HG03060 (cell line): ENCODE results near the gene LYZL6.

Experiments used
- ATAC-seq: cut with Tn5 transposase; IDR thresholded peaks from one replicate; pipeline ENCODE4 v1.9.1; 2021; ENCODE audit warnings: low read depth, moderate number of reproducible peaks; ENCODE audit not compliant: unreplicated experiment

Gene LYZL6

DNA sequence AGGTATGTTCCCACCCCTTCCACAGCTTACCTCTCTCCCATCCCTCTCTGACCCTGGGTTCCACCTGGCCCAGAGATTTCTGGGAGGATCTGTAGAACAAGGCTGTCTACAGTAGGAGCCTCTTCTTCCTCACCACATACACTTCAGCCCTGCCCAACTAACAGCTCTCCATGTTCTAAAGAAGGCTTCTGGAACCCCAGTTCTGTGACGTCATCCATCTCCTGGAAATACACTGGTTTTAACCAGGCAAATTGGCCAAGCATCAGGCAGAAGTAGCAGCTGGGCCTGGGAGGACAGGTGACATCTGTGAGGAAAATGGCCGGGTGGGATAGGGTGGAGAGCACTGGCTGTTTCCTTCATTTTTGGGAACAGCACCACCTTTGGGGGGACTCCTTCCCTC lies at the start of gene LYZL6:
LYZL6 (minus strand) TSS at position 177 of the 400 bp plus-strand sequence. CDS start 4,357 bp downstream, outside the sequence.
- ATAC-seq, result no peak

GRCh38 chr17:35991075-35991474 lies 47.6 kb upstream of the LYZL6 start:
- ATAC-seq, result no peak

DNA sequence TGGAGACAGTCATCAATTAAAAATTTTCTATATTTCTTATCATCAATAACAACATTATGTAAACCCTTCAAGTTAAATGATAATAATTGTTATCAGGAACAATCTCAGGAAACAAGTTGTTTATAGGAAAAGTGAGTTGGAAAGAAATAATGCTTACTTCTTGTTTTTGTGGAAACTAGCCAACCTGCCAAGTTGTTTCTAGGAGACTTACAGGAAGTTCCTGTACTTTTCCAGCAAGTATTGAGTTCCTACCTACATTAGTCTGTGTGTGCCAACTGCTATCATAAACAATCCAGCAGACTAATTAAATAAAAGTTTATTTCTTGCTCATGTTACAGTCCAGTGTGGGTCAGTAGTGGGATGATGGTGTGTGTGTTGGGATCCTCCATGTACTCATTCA lies 44.7 kb upstream of the LYZL6 start:
- ATAC-seq, result no peak

- ATAC-seq, result no peak
These were observed 43.1 kb upstream of the LYZL6 start, which contains the start of gene CCL14 for GRCh38 chr17:35986643-35987042. Gene CCL14, minus strand, starts transcription at chr17:35986729. Its CDS starts 80 bp downstream, at chr17:35986649.

- ATAC-seq, result no peak
These were observed 40.6 kb upstream of the LYZL6 start for GRCh38 chr17:35984140-35984539.

DNA sequence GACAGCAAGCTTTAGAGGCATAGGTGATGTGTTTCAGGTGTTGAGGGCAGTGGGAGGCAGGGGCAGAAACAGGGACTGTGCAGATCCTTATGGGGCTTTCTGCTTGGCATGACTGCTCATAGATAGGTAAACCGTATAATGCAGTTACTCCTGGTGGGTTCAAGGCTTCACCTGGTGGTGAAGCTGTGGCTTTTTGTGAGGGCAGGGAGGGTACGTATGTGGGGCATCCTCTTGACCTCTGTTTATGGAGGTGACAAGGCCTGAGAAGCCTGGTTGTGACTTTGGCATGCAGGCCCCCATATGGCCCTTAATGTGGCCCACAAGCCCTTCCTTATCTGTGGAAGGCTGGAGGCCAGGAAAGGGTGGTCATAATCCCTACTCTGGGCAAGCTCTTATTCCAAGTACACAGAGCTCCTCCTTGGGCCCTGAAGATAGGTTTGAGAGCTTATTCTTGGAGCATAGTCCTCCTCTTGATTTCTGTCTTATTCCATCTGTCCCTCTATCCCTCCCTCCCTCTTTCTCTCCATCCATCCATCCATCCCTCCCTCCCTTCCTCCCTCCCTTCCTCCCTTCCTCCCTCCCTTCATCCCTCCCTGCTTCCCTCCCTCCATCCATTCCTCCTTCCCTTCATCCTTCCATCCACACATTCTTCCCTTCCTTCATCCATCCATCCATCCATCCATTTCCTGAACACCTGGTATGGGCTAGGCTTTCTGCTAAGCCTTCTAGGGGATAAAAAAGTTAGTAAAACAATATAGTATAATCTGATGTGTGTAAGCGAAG lies 39.1 kb upstream of the LYZL6 start:
- ATAC-seq, result no peak

DNA sequence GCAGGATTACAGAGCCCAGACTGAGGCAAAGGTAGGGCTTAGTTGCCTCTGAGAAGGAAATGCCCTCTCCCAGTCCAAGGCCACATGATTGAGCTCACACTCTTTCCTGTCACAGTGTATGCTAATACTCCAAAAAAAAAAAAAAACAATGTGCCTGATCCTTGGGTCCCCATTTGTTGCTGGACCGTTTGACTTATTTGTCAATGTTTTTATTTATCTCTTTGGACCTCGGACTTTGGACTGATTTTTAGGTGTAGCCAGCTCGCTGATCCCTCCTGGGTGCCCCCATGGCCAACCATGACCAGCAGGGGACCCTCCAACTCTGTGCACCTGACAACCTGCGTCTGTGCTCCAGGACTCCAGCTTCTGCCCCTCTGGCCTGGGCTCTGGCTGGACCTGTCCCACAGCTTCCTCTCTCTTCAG lies 38.4 kb upstream of the LYZL6 start:
- ATAC-seq, result no peak

- ATAC-seq, result no peak
These were observed 37.7 kb upstream of the LYZL6 start, which contains the start of gene CCL16 for GRCh38 chr17:35981246-35981645. Gene CCL16, minus strand, starts transcription at chr17:35981497. Its CDS starts 77 bp downstream, at chr17:35981420.

DNA sequence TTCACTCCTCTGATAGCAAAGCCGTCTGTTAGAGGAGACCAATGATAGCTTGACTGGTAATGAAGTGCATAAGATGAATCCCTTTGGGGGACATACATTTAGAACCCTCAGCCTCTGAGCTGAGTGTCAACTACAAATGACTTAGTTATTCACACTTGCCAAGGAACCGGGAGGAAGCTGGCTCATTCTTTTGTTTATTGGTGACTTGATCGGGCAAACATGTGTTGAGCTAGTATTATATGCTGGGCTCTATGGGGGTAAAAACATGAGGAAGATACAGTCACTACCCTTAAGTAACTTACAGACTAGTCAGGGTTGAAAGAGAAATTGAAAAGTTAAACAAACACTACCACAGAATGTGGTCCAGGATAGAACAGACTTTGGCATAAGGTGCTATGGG lies 34.8 kb upstream of the LYZL6 start:
- ATAC-seq, result no peak

DNA sequence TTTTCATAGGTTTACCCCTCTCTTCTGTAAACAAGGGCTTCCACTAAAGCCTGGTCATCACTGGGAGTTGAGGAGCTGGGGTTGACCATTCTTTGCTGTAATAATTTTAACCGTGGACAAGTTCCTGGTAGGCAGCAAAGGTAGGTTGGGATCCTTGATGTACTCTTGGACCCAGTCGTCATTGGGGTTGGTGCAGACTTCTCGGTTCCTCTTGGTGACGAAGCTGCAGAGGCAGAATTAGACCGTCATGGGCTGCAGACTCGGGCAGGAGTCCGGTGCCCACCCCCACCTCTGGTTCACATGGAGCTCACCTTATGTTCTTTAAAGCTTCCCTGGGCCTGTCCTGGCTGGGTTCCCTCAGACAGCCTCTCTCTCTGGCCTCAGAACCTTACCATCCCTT lies 34.0 kb upstream of the LYZL6 start:
- no peak for ATAC-seq

GRCh38 chr17:35973333-35974260 lies 30.1 kb upstream of the LYZL6 start:
- no peak for ATAC-seq

DNA sequence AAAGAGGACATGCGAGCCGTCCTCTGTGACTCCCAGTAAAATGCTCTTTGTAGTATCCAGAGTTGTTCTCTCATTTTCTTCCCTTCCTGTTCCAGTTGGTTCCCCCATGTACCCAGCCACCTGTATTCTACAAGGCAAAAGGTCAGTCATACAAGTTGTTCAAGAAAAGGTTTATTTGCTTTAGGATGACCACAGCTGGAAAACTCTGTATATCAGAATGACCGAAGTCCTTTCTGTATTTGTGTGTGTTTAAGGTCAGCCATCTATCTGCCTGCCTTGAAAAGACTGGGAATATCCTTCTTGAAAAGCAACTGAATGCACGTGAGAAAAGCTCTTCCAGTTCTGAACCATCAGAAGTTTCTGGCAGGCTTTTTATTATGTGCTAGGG lies 29.4 kb upstream of the LYZL6 start:
- ATAC-seq, result no peak

DNA sequence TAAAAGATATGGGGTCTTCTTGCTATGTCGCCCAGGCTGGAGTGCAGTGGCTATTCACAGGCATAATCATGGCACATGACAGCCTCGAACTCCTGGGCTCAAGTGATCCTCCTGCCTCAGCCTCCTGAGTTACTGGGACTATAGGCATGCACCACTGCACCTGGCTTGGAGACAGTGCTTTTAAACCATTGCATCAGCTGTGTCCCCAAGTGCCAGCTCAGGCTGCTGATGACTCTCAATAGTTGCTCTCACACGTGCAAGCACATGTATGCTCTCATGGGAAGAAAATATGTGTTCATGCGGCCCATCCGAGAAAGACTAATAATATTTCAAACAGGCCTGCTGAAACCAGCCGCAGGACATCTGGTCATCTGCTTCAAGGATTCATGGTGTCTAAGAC lies 29.0 kb upstream of the LYZL6 start:
- no peak for ATAC-seq

GRCh38 chr17:35972066-35972465 lies 28.6 kb upstream of the LYZL6 start:
- ATAC-seq, result no peak

- no peak for ATAC-seq
These were observed 26.3 kb upstream of the LYZL6 start for GRCh38 chr17:35969558-35970380.

DNA sequence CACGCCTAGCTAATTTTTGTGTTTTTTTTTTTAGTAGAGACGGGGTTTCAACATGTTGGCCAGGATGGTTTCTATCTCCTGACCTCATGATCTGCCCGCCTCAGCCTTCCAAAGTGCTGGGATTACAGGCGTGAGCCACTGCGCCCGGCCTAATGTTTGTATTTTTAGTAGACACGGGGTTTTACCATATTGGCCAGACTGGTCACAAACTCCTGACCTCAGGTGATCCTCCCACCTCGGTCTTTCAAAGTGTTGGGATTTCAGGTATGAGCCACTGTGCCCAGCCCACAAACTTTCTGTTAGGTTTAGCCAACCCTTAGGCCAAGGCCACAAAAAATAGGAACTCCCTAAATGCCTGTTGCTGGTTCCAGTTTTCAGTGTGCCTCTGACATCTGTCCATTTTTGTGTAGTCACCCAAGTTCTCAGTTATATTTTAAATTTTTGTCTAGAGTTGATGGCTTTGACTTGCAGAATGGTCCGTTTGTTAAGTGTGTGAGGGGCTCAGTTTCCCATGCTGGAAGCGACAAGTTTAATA lies 25.1 kb upstream of the LYZL6 start:
- ATAC-seq, result no peak

DNA sequence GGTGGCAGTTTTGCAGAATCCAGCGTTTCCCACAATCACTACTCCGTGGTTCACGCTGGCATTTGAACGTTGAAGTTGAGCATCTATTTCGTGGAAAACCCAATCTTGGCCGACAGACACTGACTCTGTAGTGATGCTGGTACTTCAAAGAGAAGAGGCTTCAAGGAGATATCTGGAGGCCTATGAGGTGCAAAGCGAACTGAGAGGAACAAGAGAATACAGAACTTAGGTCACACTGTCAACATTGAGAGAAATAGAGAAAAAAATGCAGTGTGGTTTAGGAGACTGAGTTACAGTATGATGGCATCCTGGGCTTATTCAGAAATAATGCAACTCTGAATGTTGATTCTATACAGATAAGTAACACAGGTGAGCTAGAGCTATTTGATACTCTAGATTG lies 21.8 kb upstream of the LYZL6 start:
- ATAC-seq, result no peak

DNA sequence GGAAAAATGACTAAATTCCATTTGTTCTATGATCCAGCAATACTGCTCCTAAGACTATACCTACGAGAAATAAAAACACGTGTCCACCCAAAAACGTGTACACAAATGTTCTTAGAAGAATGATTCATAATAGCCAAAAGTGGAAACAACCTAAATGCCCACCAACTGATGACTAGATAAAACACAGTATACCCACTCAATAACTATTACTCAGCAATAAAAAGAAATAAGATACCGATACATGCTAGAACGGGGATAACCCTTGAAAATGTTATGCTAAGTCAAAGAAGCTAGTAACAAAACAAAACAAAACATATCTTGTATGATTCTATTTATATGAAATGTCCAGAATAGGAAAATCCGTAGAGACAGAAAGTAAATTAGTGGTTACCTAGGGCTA lies 20.1 kb upstream of the LYZL6 start:
- no peak for ATAC-seq

- ATAC-seq, result no peak
These were observed 10.2 kb upstream of the LYZL6 start for GRCh38 chr17:35953720-35954119.

DNA sequence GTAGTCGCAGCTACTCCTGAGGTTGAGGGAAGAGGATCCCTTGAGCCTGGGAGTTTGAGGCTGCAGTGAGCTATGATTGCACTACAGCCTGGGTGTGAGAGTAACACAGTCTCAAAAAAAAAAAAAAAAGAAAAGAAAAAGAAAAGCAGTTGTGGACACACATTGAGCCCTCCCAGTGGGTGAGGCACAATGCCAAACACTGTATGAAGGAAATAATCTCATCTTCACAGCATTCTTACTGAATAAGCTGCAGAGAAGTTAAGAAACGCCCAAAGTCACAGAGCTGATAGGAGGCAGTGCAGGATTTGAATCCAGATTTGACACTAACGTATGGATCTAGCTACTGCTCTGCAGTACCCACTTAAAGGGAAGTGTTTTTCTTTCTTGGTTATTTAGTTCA lies 5.9 kb upstream of the LYZL6 start:
- ATAC-seq, result no peak
